K562 (cell line): ENCODE measurements around the gene PTPN1. TPM values are rescaled to one million over a fixed set of nuclear protein-coding genes. Genes with fewer than 3 reads are reported as not detected.

Experiments used
- BRCA1 ChIP-seq, 2 experiments: fragments of 450-650 bp in 1 of 2; sonication (generic) in 1 of 2; formaldehyde crosslinking in 1 of 2; IDR thresholded peaks; 2 replicates each; pipeline versions ENCODE4 v1.5.0 to v1.6.1; 2017 to 2020; ENCODE audit warnings: mild to moderate bottlenecking in 1 of 2, missing genetic modification reagents in 1 of 2
- C11orf30 ChIP-seq: fragments of 450-650 bp; IDR thresholded peaks from 2 replicates; pipeline ENCODE4 v1.6.1; 2016; ENCODE audit warnings: low read depth, mild to moderate bottlenecking
- CHD4 ChIP-seq: fragments of 200-600 bp; sonication (generic); IDR thresholded peaks from 3 replicates; pipeline ENCODE4 v1.6.1; 2012; ENCODE audit warnings: low read depth, mild to moderate bottlenecking, mixed read lengths, low read length, inconsistent platforms; ENCODE audit not compliant: insufficient read depth, insufficient replicate concordance, poor library complexity, severe bottlenecking
- ERF ChIP-seq: fragments of 450-650 bp; formaldehyde crosslinking; IDR thresholded peaks from 2 replicates; pipeline ENCODE4 v1.4.0; 2020; ENCODE audit warnings: mild to moderate bottlenecking, mixed read lengths
- EWSR1 ChIP-seq: fragments of 450-650 bp; IDR thresholded peaks from 2 replicates; pipeline ENCODE4 v1.6.1; 2018; ENCODE audit warnings: borderline replicate concordance, mild to moderate bottlenecking, low read depth, moderate library complexity; ENCODE audit not compliant: partially characterized antibody
- HDAC6 ChIP-seq: IDR thresholded peaks from 2 replicates; pipeline ENCODE4 v1.6.1; 2012; ENCODE audit warnings: low read depth, mild to moderate bottlenecking, control low read depth, inconsistent platforms, low read length, moderate library complexity
- KLF6 ChIP-seq: fragments of 250-450 bp; sonication (Bioruptor Pico); IDR thresholded peaks from 2 replicates; pipeline ENCODE4 v1.4.0; 2020; ENCODE audit warnings: mild to moderate bottlenecking, moderate library complexity, borderline replicate concordance
- NR2C1 ChIP-seq, 2 experiments: fragments of 450-650 bp; IDR thresholded peaks; 2 replicates each; pipeline ENCODE4 v1.6.1; 2017; ENCODE audit warnings: mild to moderate bottlenecking in 2 of 2, antibody characterized with exemption in 1 of 2, inconsistent platforms in 1 of 2, missing compliant biosample characterization in 1 of 2, missing genetic modification characterization in 1 of 2
- SIRT6 ChIP-seq: IDR thresholded peaks from one replicate; pipeline ENCODE4 v1.6.1; 2012; ENCODE audit warnings: low read depth, mild to moderate bottlenecking, control low read depth, inconsistent platforms, low read length, moderate library complexity
- SMARCC2 ChIP-seq: fragments of 450-650 bp; IDR thresholded peaks from 2 replicates; pipeline ENCODE4 v1.6.1; 2017; ENCODE audit warnings: antibody characterized with exemption, moderate library complexity, mild to moderate bottlenecking, low read depth
- SMC3 ChIP-seq: conservative IDR thresholded peaks from 2 replicates; pipeline ENCODE4 v1.6.1; 2011; ENCODE audit warnings: low read depth, low read length, improper control_type of control experiment; ENCODE audit not compliant: insufficient read depth
- ZC3H11A ChIP-seq: IDR thresholded peaks from 2 replicates; pipeline ENCODE4 v1.6.1; 2012; ENCODE audit warnings: low read depth, low read length, improper control_type of control experiment
- polyA plus RNA-seq, 8 experiments: library from polyadenylated mRNA; depleted of rRNA in 4 of 8; stranded (reverse) in 5 of 8; unstranded in 3 of 8; fragments of >200 nt; fragmentation: Nextera tagmentation in 2 of 8; fragmentation: Illumina TruSeq in 1 of 8; extraction: Ambion mirVana in 2 of 8; extraction: Trizol in 1 of 8; gene quantifications; 2 replicates each; pipeline versions ENCODE4 v1.2.1 to v1.2.3, GENCODE V29; 2011 to 2014; ENCODE audit warnings: inconsistent platforms in 1 of 8, missing spikeins in 1 of 8
- total RNA-seq, 7 experiments: library from RNA; depleted of rRNA in 6 of 7; stranded (reverse); fragments of >200 nt in 6 of 7; fragmentation: Illumina TruSeq in 2 of 7; extraction: Trizol in 2 of 7; gene quantifications; 2 replicates each; pipeline versions ENCODE4 v1.2.1 to v1.2.3, GENCODE V29; 2011 to 2021; ENCODE audit warnings: low replicate concordance in 1 of 7
- TF ChIP-seq, protein P1 (sequence below): fragments of 250-450 bp; sonication (Bioruptor Pico); IDR thresholded peaks from 2 replicates; pipeline ENCODE4 v1.8.0; 2022; ENCODE audit warnings: moderate library complexity, mild to moderate bottlenecking, inconsistent platforms
- TF ChIP-seq, protein P2 (sequence below), 2 experiments: fragments of 150-350 bp in 1 of 2; IDR thresholded peaks; 2 replicates each; pipeline ENCODE4 v1.6.1; 2012 to 2016; ENCODE audit warnings: low read depth in 2 of 2, low read length in 2 of 2, mild to moderate bottlenecking in 1 of 2, moderate library complexity in 1 of 2
- TF ChIP-seq, protein P3 (sequence below): fragments of 450-650 bp; IDR thresholded peaks from 2 replicates; pipeline ENCODE4 v1.6.1; 2016
- TF ChIP-seq, protein P4 (sequence below): IDR thresholded peaks from 3 replicates; pipeline ENCODE4 v1.6.1; 2011; ENCODE audit warnings: borderline replicate concordance, mild to moderate bottlenecking; ENCODE audit not compliant: insufficient read length, insufficient read depth
- TF ChIP-seq, protein P5 (sequence below), 3 experiments: IDR thresholded peaks in 2 of 3; conservative IDR thresholded peaks in 1 of 3; 2 replicates each; pipeline ENCODE4 v1.5.1; 2011 to 2012; ENCODE audit warnings: low read length in 3 of 3, mild to moderate bottlenecking in 3 of 3, control low read depth in 2 of 3, improper control_type of control experiment in 1 of 3, inconsistent platforms in 1 of 3, low read depth in 1 of 3, mixed read lengths in 1 of 3, moderate library complexity in 1 of 3; ENCODE audit not compliant: insufficient read depth in 2 of 3

PTPN1 gene
- total and polyA plus RNA-seq, 9 of the 15 experiments (the other 6 are each of a cell fraction or from before 2014, with no cell fraction given) = 11.0 to 85.3 (median 54.0) TPM

DNA sequence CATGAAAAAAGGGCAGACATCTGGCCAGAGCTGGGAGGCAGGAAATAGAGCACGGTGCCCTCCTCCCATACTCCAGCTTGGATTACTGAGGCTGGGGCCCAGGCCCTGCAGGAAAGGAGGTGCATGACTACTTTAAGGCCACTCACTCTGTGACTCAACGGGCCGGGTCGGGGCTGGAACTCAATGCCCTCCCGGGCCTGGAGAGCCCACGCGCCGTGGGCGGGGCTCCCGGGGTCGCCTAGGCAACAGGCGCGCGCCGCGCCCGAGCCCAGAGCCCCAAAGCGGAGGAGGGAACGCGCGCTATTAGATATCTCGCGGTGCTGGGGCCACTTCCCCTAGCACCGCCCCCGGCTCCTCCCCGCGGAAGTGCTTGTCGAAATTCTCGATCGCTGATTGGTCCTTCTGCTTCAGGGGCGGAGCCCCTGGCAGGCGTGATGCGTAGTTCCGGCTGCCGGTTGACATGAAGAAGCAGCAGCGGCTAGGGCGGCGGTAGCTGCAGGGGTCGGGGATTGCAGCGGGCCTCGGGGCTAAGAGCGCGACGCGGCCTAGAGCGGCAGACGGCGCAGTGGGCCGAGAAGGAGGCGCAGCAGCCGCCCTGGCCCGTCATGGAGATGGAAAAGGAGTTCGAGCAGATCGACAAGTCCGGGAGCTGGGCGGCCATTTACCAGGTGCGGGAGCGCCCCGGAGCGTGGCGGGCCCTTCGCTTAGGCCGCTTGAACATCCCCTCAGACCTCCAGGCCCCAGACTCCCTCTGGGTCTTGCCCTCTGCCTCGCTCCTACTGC, at the start of gene PTPN1 (continued):
- TF ChIP-seq, protein P1, sequence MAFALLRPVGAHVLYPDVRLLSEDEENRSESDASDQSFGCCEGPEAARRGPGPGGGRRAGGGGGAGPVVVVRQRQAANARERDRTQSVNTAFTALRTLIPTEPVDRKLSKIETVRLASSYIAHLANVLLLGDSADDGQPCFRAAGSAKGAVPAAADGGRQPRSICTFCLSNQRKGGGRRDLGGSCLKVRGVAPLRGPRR (CRISPR knock-in tag) = no peak
- TF ChIP-seq SMARCC2 (no peak), ERF (CRISPR knock-in tag) (0 out of 2 replicates have a peak, but pooled peaks have one; percentile 73), BRCA1 (IDR thresholded peaks at IDR 0.05) (no peak), BRCA1 (CRISPR knock-in tag; IDR thresholded peaks at IDR 0.05) (no peak), EWSR1 (no peak), C11orf30 (no peak; the same call in 1 of the 2 replicates), NR2C1 (IDR thresholded peaks at IDR 0.05) (no peak), NR2C1 (tag; IDR thresholded peaks at IDR 0.05) (no peak), HDAC6 (no peak), SIRT6 (no peak), SMC3 (no peak), CHD4 (no peak), ZC3H11A (no peak), KLF6 (CRISPR knock-in tag) (no peak)
- TF ChIP-seq, protein P2, sequence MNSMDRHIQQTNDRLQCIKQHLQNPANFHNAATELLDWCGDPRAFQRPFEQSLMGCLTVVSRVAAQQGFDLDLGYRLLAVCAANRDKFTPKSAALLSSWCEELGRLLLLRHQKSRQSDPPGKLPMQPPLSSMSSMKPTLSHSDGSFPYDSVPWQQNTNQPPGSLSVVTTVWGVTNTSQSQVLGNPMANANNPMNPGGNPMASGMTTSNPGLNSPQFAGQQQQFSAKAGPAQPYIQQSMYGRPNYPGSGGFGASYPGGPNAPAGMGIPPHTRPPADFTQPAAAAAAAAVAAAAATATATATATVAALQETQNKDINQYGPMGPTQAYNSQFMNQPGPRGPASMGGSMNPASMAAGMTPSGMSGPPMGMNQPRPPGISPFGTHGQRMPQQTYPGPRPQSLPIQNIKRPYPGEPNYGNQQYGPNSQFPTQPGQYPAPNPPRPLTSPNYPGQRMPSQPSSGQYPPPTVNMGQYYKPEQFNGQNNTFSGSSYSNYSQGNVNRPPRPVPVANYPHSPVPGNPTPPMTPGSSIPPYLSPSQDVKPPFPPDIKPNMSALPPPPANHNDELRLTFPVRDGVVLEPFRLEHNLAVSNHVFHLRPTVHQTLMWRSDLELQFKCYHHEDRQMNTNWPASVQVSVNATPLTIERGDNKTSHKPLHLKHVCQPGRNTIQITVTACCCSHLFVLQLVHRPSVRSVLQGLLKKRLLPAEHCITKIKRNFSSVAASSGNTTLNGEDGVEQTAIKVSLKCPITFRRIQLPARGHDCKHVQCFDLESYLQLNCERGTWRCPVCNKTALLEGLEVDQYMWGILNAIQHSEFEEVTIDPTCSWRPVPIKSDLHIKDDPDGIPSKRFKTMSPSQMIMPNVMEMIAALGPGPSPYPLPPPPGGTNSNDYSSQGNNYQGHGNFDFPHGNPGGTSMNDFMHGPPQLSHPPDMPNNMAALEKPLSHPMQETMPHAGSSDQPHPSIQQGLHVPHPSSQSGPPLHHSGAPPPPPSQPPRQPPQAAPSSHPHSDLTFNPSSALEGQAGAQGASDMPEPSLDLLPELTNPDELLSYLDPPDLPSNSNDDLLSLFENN (IDR thresholded peaks at IDR 0.05; ENCODE audit: low read depth in 2 of 2, low read length in 2 of 2) = no peak; a peak in 1 of 4 replicates
- TF ChIP-seq, protein P3, sequence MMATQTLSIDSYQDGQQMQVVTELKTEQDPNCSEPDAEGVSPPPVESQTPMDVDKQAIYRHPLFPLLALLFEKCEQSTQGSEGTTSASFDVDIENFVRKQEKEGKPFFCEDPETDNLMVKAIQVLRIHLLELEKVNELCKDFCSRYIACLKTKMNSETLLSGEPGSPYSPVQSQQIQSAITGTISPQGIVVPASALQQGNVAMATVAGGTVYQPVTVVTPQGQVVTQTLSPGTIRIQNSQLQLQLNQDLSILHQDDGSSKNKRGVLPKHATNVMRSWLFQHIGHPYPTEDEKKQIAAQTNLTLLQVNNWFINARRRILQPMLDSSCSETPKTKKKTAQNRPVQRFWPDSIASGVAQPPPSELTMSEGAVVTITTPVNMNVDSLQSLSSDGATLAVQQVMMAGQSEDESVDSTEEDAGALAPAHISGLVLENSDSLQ = peak; percentile 89
- TF ChIP-seq, protein P4, sequence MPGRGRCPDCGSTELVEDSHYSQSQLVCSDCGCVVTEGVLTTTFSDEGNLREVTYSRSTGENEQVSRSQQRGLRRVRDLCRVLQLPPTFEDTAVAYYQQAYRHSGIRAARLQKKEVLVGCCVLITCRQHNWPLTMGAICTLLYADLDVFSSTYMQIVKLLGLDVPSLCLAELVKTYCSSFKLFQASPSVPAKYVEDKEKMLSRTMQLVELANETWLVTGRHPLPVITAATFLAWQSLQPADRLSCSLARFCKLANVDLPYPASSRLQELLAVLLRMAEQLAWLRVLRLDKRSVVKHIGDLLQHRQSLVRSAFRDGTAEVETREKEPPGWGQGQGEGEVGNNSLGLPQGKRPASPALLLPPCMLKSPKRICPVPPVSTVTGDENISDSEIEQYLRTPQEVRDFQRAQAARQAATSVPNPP = no peak
- TF ChIP-seq, protein P5, sequence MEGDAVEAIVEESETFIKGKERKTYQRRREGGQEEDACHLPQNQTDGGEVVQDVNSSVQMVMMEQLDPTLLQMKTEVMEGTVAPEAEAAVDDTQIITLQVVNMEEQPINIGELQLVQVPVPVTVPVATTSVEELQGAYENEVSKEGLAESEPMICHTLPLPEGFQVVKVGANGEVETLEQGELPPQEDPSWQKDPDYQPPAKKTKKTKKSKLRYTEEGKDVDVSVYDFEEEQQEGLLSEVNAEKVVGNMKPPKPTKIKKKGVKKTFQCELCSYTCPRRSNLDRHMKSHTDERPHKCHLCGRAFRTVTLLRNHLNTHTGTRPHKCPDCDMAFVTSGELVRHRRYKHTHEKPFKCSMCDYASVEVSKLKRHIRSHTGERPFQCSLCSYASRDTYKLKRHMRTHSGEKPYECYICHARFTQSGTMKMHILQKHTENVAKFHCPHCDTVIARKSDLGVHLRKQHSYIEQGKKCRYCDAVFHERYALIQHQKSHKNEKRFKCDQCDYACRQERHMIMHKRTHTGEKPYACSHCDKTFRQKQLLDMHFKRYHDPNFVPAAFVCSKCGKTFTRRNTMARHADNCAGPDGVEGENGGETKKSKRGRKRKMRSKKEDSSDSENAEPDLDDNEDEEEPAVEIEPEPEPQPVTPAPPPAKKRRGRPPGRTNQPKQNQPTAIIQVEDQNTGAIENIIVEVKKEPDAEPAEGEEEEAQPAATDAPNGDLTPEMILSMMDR (IDR thresholded peaks at IDR 0.05 in 2 of 3, conservative IDR thresholded peaks at IDR 0.05 in 1 of 3; ENCODE audit: insufficient read depth in 2 of 3, low read depth in 1 of 3, low read length in 3 of 3) = no peak
